Sigmoid colon (tissue), 7 donors: ENCODE results near the gene APOBEC3B. TPM values are rescaled to one million over a fixed set of nuclear protein-coding genes. Genes with fewer than 3 reads are reported as not detected.
"Not testable (repeated sequence)": the region's sequence is repeated elsewhere in the genome, so short reads cannot be mapped to it uniquely, and the experiment has no call there.

Experiments
- DNase-seq: peaks from one replicate; pipeline ENCODE4 v3.0.0-alpha.2; 2019
- H3K27ac ChIP-seq, 4 donors: fragments of 200-600 bp; sonication (generic); one replicate each; pipeline ENCODE4 v1.5.1; 2016 to 2019; ENCODE audit warnings: mild to moderate bottlenecking in 1 of 4
- H3K27me3 ChIP-seq, 3 donors: fragments of 200-600 bp; sonication (generic); one replicate each; pipeline ENCODE4 v1.5.1; 2019; ENCODE audit warnings: mild to moderate bottlenecking in 1 of 3
- H3K36me3 ChIP-seq, 4 donors: fragments of 200-600 bp; sonication (generic); one replicate each; pipeline ENCODE4 v1.5.1; 2016 to 2019
- H3K4me1 ChIP-seq, 4 donors: fragments of 200-600 bp; sonication (generic); one replicate each; pipeline ENCODE4 v1.5.1; 2017 to 2019
- H3K4me3 ChIP-seq, 4 donors: fragments of 200-600 bp; sonication (generic); one replicate each; pipeline ENCODE4 v1.5.1; 2017 to 2019; ENCODE audit warnings: mild to moderate bottlenecking in 2 of 4, moderate library complexity in 1 of 4
- H3K9me3 ChIP-seq, 4 donors: fragments of 200-600 bp in 3 of 4; sonication (generic) in 3 of 4; one replicate each; pipeline versions ENCODE4 v1.5.1 to v1.6.1; 2013 to 2019
- EP300 ChIP-seq, 4 donors: sonication (generic); formaldehyde crosslinking; IDR thresholded peaks; one replicate each; pipeline ENCODE4 v1.6.1; 2017; ENCODE audit warnings: antibody characterized with exemption in 4 of 4
- POLR2A ChIP-seq, 2 donors: fragments of 450-650 bp; IDR thresholded peaks; one replicate each; pipeline ENCODE4 v1.6.1; 2016; ENCODE audit warnings: antibody characterized with exemption in 2 of 2, mild to moderate bottlenecking in 2 of 2, moderate library complexity in 2 of 2
- POLR2AphosphoS5 ChIP-seq, 4 donors: sonication (generic); formaldehyde crosslinking; IDR thresholded peaks; one replicate each; pipeline ENCODE4 v1.6.1; 2017; ENCODE audit warnings: antibody characterized with exemption in 4 of 4
- WGBS, 2 donors: extraction: QIAGEN DNeasy Blood & Tissue Kit; methylation state at CpG; one replicate each; pipeline ENCODE4 v1.1.7; 2013; 5-methylcytosine and 5-hydroxymethylcytosine counted together
- intact Hi-C: fragments of 100-400 bp; cut with DNase I; formaldehyde crosslinking; loops from one replicate; pipeline ENCODE4 v1.15.1; 2023
- polyA plus RNA-seq, 3 donors: library from polyadenylated mRNA; stranded (reverse); fragments of 200-250 nt; gene quantifications; one replicate each; pipeline ENCODE4 v1.2.3, GENCODE V29; 2013
- total RNA-seq, 4 donors: library from RNA; depleted of rRNA; stranded (reverse); fragments of >200 nt; gene quantifications; one replicate each; pipeline ENCODE4 v1.1.0, GENCODE V29; 2016
- TF ChIP-seq, protein P1 (sequence below), 4 experiments: fragments of 450-650 bp in 3 of 4; fragments of 200-600 bp in 1 of 4; IDR thresholded peaks; one replicate each; pipeline ENCODE4 v1.5.1; 2016 to 2019; ENCODE audit warnings: antibody characterized with exemption in 4 of 4, mild to moderate bottlenecking in 3 of 4, moderate library complexity in 2 of 4
- donor health status: healthy with polysubstance abuse.
- donor health status: Bipolar disorder and iron deficiency.
- donor health status: healthy.

Gene APOBEC3B
- total and polyA plus RNA-seq, 7 donors = 0.71 to 81.6 (median 13.5) TPM; not detected in 2

DNA sequence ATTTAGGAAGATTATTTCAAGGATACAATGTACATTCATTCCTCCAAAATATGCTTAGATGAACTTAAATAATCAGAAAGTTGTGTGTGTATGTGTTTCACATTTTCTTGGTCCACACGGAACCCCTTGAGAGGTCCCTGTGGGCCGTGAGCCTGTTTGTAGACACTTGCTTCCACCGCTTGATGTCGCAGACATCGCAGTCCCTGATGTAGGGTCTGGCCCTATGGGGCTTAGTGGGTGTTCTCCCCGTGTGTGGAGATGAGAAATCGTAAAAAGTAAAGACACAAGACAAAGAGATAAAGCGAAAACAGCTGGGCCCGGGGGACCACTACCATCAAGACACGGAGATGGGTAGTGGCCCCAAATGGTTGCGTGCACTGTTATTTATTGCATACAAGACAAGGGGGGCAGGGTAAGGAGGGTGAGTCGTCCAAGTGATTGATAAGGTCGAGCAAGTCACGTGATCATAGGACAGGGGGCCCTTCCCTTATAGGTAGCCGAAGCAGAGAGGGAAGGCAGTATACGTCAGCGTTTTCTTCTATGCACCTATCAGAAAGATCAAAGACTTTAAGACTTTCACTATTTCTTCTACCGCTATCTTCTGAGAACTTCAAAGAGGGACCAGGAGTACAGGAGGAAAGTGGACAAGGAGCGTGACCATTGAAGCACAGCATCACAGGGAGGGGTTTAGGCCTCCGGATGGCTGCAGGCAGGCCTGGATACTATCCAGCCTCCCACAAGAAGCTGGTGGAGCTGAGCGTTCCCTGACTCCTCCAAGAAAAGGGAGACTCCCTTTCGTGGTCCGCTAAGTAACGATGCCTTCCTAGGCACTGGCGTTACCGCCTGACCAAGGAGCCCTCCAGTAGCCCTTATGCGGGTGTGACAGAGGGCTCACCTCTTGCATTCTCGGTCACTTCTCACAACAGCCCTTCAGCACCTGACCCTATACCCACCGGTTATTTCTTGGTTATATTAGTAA lies 30.7 kb downstream of the APOBEC3B start:
- DNase-seq = no peak
- intact Hi-C loops = loop anchor here (5.0 kb wide), 1 partner anchor 304 kb away; the partner anchor contains the start of gene RPL3
- H3K27ac ChIP-seq = peak overlapping the region in 1 of 4 donors; percentile 89
- no peaks in the 10 kb centered on the region for H3K27me3 ChIP-seq
- TF ChIP-seq POLR2AphosphoS5 (IDR thresholded peaks at IDR 0.05) (no peak), POLR2A (IDR thresholded peaks at IDR 0.05) (no peak), EP300 (IDR thresholded peaks at IDR 0.05) (no peak)
- TF ChIP-seq, protein P1, sequence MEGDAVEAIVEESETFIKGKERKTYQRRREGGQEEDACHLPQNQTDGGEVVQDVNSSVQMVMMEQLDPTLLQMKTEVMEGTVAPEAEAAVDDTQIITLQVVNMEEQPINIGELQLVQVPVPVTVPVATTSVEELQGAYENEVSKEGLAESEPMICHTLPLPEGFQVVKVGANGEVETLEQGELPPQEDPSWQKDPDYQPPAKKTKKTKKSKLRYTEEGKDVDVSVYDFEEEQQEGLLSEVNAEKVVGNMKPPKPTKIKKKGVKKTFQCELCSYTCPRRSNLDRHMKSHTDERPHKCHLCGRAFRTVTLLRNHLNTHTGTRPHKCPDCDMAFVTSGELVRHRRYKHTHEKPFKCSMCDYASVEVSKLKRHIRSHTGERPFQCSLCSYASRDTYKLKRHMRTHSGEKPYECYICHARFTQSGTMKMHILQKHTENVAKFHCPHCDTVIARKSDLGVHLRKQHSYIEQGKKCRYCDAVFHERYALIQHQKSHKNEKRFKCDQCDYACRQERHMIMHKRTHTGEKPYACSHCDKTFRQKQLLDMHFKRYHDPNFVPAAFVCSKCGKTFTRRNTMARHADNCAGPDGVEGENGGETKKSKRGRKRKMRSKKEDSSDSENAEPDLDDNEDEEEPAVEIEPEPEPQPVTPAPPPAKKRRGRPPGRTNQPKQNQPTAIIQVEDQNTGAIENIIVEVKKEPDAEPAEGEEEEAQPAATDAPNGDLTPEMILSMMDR (IDR thresholded peaks at IDR 0.05) = no peak
- 90% methylated on average over 29 of the region's 29 CpGs for WGBS, 2 donors
- no peak overlapping the region for H3K4me3 ChIP-seq
- no peaks in the 10 kb centered on the region for H3K36me3 ChIP-seq
- peaks cover 0 to 26% (median 19%) of the 10 kb centered on the region in 4 donors for H3K4me1 ChIP-seq
- no peaks in the 10 kb centered on the region for H3K9me3 ChIP-seq

DNA sequence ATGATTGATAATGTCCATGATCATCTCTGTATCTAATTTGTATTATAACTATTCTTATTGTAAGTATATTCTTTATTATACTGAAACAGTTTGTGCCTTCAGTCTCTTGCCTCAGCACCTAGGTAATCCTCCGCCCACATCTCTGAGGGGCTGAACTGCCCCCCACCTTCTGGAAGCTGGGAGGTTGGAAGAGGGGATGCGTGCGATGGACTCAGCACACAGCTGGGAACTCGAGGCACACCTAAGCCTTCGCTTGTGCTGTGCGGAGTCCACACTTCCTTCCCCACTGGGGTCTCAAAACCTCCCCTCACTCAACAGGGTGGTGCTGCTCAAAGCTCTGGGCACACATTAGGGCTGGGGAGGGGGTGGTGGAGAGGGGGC lies 31.4 kb downstream of the APOBEC3B start:
- DNase-seq, H3K27me3 ChIP-seq, H3K36me3 ChIP-seq, H3K9me3 ChIP-seq: not testable (repeated sequence)
- H3K4me1 ChIP-seq = peaks cover 0 to 26% (median 19%) of the 10 kb centered on the region in 4 donors
- WGBS, 2 donors = 62 to 80% methylated on average over 6 of the region's 6 CpGs
- H3K4me3 ChIP-seq = peak overlapping the region; percentile 37 to 64 (median 58)
- intact Hi-C loops = loop anchor here (5.0 kb wide), 1 partner anchor 304 kb away; the partner anchor contains the start of gene RPL3
- peak overlapping the region; percentile 80 to 91 (median 88) for H3K27ac ChIP-seq

DNA sequence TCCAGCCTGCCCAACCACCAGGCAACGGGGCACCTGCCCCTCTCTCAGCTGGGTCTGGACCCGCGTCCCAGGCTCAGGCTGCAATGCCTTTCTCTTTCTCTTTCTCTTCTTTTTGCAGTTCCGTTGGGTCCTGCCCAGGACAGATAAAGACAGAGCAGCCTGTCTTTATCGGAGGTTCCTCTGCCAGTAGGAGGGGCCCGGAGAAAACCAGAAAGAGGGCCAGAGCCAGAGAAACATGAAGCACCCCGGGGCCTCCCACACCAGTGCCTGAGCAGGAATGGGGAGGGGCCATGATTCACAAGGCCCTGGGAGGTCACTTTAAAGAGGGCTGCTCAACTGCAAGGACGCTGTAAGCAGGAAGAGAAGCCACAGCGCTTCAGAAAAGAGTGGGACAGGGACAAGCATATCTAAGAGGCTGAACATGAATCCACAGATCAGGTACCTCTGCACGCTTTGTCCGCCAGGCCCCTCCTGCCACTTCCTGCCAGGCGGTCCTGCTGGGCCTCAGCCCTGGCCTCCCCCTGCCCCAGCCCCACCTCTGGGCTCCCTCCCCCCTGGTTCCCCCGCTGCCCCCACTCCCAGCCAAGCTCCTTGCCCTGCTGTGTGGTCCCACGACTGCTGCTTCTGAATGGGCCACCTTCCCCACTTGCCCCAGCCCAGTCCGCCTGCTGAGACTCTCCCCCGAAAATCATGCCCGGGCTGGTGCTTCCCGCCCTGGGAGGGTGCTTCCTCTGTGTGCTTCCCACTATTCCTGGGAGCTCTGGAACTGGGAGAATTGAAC lies 32.0 kb downstream of the APOBEC3B start, which contains the start of gene APOBEC3C:
APOBEC3C (plus strand) TSS at position 316 of the 781 bp plus-strand sequence; CDS start at position 422, 106 bp downstream.
- H3K27me3 ChIP-seq = no peaks in the 10 kb centered on the region
- peak; percentile 94 for DNase-seq
- H3K9me3 ChIP-seq = no peaks in the 10 kb centered on the region
- H3K4me1 ChIP-seq = peaks cover 0 to 26% (median 19%) of the 10 kb centered on the region in 4 donors
- 1 to 11% methylated on average over 18 of the region's 18 CpGs for WGBS, 2 donors
- peak within 1 kb of the TSS; percentile 80 to 91 (median 88) for H3K27ac ChIP-seq
- no peak for TF ChIP-seq EP300 (IDR thresholded peaks at IDR 0.05)
- TF ChIP-seq POLR2AphosphoS5 (IDR thresholded peaks at IDR 0.05) = peak; percentile 40 to 91 (median 80)
- TF ChIP-seq, protein P1 (IDR thresholded peaks at IDR 0.05) = no peak
- peak in 1 of 2 donors; percentile 32 for TF ChIP-seq POLR2A (IDR thresholded peaks at IDR 0.05)
- peak within 1 kb of the TSS; percentile 37 to 64 (median 58) for H3K4me3 ChIP-seq
- H3K36me3 ChIP-seq = no peaks in the 10 kb centered on the region
- intact Hi-C loops = loop anchor here (5.0 kb wide), 1 partner anchor 303 kb away; the partner anchor contains the start of gene RPL3

DNA sequence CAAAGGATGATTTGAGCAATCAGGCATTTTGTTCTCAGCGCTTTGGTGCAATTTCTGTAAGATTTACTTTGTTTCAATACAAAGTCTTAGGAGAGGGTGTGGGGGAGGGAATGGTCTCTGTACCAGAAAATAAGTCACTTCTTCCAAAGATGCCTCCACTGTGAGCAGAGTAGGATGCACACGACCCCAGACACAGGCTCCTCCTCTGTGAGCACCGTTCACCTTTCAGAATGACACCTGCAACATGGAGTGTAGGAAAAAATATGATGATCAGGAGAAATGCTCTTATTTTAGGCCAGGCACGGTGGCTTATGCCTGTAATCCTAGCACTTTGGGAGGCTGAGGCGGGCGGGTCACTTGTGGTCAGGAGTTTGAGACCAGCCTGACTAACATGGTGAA lies 32.6 kb downstream of the APOBEC3B start:
- H3K36me3 ChIP-seq, H3K9me3 ChIP-seq, H3K27me3 ChIP-seq, DNase-seq: not testable (repeated sequence)
- WGBS, 2 donors = 33 to 35% methylated on average over 6 of the region's 6 CpGs
- peaks cover 0 to 26% (median 19%) of the 10 kb centered on the region in 4 donors for H3K4me1 ChIP-seq
- H3K27ac ChIP-seq = peak overlapping the region; percentile 80 to 91 (median 88)
- peak overlapping the region; percentile 37 to 64 (median 58) for H3K4me3 ChIP-seq
- intact Hi-C loops = loop anchor here (5.0 kb wide), 2 partner anchors 118 to 303 kb away; partner anchors contain the start of gene RPL3

DNA sequence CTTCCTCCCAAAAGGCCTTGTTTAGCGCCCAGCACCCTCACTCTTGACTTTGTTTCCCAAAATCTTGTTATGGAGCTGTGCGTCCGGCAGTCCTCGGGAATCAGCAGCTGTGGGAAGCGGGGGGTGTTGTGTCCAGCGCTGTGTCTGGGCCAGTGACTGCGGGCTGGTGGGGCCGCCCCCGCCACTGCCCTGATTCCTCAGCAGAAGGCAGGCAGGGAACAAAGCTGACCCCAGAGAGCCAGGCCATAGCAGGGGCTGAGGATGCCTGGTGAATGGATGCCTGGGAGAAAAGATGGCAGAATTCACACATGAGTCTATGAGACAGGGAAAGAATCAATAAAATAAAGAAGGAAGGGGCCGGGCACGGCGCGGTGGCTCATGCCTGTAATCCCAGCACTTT lies 34.4 kb downstream of the APOBEC3B start:
- TF ChIP-seq POLR2AphosphoS5 (IDR thresholded peaks at IDR 0.05) (no peak), POLR2A (IDR thresholded peaks at IDR 0.05) (no peak), EP300 (IDR thresholded peaks at IDR 0.05) (no peak)
- TF ChIP-seq, protein P1 (IDR thresholded peaks at IDR 0.05) = no peak
- H3K4me3 ChIP-seq = no peak overlapping the region
- no peaks in the 10 kb centered on the region for H3K36me3 ChIP-seq
- peaks cover 0 to 32% (median 29%) of the 10 kb centered on the region in 4 donors for H3K4me1 ChIP-seq
- DNase-seq = no peak
- no peaks in the 10 kb centered on the region for H3K9me3 ChIP-seq
- 97% methylated on average over 13 of the region's 13 CpGs for WGBS, 2 donors
- intact Hi-C loops = loop anchor here (5.0 kb wide), 1 partner anchor 116 kb away; no protein-coding TSS in a partner anchor
- no peak overlapping the region for H3K27ac ChIP-seq
- H3K27me3 ChIP-seq = no peaks in the 10 kb centered on the region
